ENCODE measurements around the gene MMP17.

MMP17 gene

GRCh38 chr12:131850856-131851559 lies 22.8 kb downstream of the MMP17 start:
- no peak for DNase-seq

DNA sequence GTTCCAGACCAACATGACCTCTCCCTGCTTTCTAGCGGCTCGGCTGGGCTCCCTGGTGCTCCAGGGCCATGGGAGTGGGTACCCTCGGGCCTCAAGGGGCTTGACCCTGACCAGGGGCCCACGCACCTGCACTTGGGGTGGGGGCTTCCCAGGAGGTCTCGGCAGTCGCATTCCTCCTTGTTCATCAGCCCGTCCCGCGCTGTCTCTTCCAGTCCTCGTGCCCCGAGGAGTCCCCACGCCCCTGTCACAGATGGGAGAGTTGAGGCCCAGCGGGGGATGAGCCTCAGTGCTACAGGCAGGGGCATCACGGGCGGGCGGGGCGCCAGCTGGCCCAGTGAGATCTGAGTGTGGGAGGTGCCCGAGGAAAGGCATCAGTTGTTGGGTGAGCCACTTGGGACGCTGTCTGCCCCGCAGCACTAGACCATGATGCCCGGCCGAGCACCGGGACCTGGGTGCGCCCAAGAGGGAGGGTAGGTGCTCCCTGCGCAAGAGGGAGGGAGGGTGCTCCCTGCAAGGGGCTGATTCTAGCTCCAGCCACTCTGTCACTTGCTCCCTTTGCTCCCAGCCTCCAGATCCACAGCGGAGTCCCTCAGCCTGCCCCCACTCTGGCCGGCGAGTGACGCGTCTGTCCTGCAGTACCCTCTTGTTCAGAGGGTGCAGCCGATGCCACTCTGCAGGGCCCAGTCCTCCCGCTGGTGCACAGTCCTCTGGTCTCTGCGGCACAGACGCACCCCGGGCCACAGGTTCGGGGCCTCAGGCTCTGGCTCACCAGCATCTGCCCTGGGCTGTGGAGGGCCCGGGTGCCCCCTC lies 23.8 kb downstream of the MMP17 start:
- DNase-seq: no peak

- DNase-seq: no peak
Measured at GRCh38 chr12:131852551-131853299, 24.5 kb downstream of the MMP17 start.

GRCh38 chr12:131853832-131854797 lies 25.9 kb downstream of the MMP17 start:
- no peak for DNase-seq

GRCh38 chr12:131854861-131855476 lies 26.8 kb downstream of the MMP17 start:
- no peak for DNase-seq

DNA sequence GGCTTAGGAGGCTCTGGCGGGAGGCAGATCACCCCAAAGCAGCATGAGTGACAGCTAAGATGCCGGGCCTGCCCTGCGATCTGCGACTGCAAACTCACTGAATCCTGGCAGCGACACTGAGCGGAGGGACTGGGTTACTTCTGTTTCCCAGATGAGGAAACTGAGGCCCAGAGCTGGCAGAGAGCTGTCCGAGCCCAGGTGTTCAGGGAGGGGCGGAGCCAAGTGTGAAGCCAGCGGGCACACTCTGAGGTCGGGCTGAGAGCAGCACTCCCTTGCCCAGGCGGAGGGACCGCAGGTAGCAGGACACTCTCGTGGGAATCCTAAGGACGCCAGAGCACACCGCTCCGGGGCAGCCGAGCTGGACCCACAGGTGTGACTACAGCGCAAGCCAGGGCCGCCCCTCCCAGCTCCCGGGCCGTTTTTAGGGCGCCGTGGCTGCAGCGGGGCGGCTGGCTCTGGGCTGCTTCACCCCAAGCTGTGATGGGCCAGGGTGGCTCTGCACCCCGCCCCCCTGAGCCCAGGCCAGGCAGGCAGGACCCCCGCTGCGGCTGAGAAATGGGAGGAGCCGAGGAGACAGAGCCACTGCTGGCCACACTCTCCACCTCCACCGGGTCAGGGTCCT lies 27.4 kb downstream of the MMP17 start:
- no peak for DNase-seq

DNA sequence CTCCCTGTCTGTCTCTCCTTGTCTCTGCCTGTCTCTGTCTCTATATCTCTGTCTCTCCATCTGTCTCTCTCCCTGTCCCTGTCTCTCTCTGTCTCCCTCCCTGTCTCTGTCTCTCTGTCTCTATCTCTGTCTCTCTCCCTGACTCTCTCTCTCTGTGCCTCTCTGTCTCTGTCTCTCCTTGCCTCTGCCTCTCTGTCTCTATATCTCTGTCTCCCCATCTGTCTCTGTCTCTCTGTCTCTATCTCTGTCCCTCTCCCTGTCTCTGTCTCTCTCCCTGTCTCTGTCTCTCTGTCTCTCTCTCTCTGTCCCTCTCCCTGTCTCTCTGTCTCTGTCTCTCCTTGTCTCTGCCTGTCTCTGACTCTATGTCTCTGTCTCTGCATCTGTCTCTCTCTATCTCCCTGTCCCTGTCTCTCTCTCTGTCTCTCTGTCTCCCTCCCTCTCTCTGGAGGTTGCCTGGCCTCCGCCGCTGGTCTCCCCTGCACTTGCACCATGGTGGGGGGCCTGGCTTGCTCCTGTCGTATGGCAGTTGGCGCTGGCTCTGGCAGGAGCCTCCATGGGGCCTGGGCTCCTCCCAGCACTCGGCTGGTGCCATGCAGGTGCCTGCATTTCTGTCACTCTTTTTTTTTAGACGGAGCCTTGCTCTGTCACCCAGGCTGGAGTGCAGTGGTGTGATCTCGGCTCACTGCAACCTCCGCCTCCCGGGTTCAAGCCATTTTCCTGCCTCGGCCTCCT lies 28.3 kb downstream of the MMP17 start:
- DNase-seq: no peak

- DNase-seq: no peak
Measured at GRCh38 chr12:131857908-131858850, 30.0 kb downstream of the MMP17 start.

DNA sequence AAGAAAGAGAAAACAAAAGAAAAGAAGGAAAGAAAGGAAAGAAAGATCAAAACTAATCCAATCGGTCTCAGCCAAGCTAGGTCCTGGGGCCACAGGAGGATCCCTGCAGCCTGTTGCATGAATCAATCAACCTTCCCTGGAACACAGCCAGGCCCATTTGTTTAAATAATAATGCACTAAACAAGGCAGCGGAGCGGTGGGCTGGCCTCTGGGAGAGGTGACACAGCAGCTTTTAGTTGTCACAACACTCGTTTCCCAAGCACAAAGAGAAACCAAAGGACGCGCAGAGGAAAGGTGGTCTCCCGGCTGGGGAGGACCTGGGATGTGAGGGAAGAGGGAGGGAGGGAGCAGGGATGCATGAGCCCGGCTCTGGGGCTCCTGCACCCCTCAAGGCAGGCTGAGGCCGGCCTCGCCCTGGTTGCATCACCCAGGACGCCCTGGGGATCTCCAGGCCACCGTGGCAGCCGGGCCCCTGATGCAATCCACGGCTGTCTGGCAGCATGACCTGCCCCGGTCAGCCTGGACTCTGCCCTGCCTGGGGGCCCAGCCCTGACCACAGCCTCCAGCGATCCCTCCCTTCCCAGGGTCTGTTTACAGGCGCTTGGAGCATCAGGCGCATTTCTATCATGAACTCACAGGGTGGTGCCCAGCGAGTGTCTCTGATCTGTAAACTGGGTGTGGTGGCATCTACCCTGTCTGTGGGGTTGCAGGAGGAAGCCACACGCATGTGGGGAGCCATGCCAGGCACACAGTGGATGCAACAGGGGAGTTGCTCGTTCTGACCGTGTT lies 32.5 kb downstream of the MMP17 start:
- DNase-seq: no peak

DNA sequence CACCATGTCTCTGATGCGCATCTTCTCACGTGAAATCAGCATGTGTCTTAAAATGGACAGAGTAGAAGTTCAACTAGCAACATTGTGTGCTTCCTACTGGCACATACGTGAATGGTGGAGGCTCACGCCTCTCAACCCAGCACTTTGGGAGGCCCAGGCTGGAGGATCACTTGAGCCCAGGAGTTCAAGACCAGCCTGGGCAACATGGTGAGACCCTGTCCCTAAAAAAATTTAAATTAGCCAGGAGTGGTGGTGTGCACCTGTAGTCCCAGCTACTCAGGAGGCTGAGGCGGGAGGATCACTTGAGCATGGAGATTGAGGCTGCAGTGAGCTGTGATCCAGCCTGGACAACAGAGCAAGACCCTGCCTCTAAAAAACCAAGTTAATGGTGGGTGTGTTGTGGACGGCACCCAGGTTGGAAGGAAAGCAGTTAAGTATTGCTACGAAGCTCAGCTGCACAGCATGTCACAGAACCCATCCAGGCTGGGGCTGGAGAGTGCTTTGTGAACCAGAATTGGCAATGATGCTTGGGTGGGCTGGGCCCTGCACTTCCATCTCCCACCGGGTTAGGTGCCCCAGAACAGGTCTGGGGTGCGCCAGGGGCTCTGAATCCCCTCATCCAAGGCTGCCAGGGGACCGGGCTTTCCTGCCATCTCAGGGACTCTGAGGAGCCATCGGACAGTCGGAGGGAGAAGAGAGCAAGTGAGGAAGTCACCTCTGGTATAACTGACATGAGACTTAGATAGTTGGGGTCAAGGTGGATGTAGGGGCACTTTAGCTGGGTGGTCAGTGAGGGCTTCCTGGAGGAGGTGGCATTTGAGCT lies 33.3 kb downstream of the MMP17 start:
- no peak for DNase-seq

- no peak for DNase-seq
Measured at GRCh38 chr12:131862084-131862441, 33.9 kb downstream of the MMP17 start.

- no peak for DNase-seq
Measured at GRCh38 chr12:131862600-131862993, 34.4 kb downstream of the MMP17 start.

GRCh38 chr12:131862994-131863710 lies 35.0 kb downstream of the MMP17 start:
- no peak for DNase-seq

DNA sequence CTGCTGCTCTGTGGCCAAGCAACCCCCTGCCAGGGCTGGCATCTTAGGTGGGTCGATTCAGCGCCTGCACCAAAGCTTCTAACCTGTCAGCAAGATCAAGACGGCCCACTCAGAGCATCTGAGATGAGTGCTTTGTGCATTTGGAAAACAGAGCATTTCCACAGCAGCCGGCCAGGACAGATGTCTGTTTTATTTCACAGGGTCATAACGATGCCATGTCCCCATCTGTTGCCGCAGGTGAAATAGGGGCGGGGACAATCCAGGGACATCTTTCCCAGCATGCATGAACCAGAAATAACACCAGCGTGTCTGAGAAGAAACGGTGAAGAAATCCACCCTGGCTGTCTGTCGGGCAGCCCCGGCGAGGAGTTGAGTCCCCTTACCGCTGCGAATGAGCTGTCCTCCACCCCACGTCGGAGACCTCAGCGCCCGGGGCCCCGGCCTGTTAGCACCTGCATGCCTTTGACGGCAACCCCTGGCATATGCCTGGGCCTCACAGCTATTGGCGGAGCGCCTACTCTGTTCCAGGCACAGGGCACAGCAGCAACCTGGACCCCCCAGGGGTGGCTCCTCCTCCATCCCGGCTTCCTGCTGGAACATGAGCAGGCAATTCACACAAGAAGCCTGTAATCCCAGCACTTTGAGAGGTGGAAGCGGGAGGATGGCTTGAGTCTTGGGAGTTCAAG lies 35.7 kb downstream of the MMP17 start:
- DNase-seq: no peak

DNA sequence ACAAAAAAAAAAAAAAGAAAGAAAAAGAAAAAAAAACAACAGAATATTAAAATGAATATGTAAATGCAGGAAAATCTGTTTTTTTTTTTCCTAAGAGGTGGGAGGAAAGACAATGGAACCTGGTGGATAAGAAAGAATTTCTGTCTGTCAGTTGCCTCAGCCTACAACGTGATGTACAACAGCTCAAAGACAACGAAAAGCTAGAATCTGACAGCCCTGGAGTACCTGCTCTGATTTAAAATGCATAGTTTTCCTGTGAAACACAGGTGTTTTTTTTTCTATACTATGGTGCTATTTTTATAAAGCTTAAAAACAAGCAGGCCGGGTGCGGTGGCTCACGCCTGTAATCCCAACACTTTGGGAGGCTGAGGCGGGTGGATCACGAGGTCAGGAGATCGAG lies 36.3 kb downstream of the MMP17 start:
- DNase-seq: no peak

DNA sequence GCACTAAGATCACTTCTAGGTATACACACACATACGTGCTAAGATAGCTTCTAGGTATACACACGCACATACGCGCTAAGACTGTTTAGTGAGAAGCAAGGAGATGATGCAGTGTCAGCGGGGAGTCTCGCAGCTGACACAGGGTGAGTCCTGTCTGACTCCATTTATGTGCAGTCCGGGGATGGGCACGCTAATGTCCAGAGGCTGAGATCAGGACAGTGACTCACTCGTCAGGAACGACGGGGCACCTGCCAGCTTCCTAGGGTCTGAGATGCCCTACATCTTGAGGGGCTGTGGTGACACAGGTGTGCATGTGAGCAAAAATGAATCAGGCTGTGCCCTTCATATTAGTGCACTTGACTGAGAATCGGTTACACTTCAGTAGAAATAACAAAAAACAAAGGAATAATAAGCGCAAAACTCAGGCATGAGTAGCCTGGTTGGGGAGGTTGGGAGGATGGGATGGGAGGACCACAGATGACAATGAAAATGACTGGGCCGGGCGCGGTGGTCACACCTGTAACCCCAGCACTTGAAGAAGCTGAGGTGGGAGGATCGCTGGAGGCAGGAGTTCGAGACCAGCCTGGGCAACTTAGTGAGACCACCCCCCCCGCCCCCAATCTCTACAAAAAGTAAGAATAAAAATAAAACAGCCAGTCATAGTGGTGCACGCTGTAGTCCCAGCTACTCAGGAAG lies 37.1 kb downstream of the MMP17 start:
- no peak for DNase-seq

Measured in NCI-H446 (cell line).